ENCODE measurements around the gene KSR1.

GRCh38 chr17:27605409-27605808 is 149.2 kb downstream of the KSR1 start:
- TF ChIP-seq, protein P1, sequence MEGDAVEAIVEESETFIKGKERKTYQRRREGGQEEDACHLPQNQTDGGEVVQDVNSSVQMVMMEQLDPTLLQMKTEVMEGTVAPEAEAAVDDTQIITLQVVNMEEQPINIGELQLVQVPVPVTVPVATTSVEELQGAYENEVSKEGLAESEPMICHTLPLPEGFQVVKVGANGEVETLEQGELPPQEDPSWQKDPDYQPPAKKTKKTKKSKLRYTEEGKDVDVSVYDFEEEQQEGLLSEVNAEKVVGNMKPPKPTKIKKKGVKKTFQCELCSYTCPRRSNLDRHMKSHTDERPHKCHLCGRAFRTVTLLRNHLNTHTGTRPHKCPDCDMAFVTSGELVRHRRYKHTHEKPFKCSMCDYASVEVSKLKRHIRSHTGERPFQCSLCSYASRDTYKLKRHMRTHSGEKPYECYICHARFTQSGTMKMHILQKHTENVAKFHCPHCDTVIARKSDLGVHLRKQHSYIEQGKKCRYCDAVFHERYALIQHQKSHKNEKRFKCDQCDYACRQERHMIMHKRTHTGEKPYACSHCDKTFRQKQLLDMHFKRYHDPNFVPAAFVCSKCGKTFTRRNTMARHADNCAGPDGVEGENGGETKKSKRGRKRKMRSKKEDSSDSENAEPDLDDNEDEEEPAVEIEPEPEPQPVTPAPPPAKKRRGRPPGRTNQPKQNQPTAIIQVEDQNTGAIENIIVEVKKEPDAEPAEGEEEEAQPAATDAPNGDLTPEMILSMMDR (conservative IDR thresholded peaks at IDR 0.05; ENCODE audit: low read depth, low read length), result no peak
- TF ChIP-seq EZH2 (IDR thresholded peaks at IDR 0.05; ENCODE audit: borderline replicate concordance, low read depth, low read length, poor library complexity, severe bottlenecking), result no peak
